ENCODE data around the gene AREL1. TPM values are rescaled to one million over a fixed set of nuclear protein-coding genes. Genes with fewer than 3 reads are reported as not detected.

Gene AREL1
- total and polyA plus RNA-seq, 2 donors (not counting 3 experiments of a cell fraction or from before 2014, with no cell fraction given): 46.4 to 67.2 TPM

DNA sequence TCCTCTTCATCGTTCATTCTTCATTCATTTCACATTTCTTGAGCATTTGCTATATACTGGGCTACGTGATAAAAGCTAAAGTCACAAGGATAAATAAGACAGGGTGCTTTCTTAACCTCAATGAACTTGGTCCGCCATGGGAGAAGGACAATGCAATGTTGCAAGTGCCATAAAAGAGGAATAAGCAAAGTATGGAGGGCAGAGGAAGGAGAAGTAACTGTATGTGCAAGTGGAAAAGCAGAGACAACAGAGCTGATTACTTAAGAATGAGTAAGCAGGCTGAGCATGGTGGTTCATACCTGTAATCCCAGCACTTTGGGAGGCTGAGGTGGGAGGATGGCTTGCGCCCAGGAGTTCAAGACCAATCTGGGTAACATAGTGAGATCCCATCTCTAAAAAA lies 14.4 kb downstream of the AREL1 start:
- no peak for DNase-seq (ENCODE audit: low read depth, low spot score)
- dilution Hi-C loops (cut with MboI; ENCODE audit: extremely low pct_ligation_motif_present, low sequenced_read_pairs) (no loop called here), intact Hi-C loops (cut with micrococcal nuclease) (no loop called here)
- no peak for FAIRE-seq
- no peaks in the 10 kb centered on the region for H3K9me3 ChIP-seq (replicated peaks; ENCODE audit: control insufficient read depth, insufficient read depth, low read length)
- H3K4me1 ChIP-seq (ENCODE audit: control insufficient read depth, extremely low read depth, insufficient read depth, low read length): no peaks in the 10 kb centered on the region
- TF ChIP-seq POLR2AphosphoS5 (IDR thresholded peaks at IDR 0.05; ENCODE audit: insufficient read depth, low read depth, low read length) (no peak), POLR2A (IDR thresholded peaks at IDR 0.05; ENCODE audit: low read depth, low read length) (no peak), FOS (IDR thresholded peaks at IDR 0.05; ENCODE audit: borderline replicate concordance, insufficient read depth, low read length) (no peak), EZH2 (IDR thresholded peaks at IDR 0.05; ENCODE audit: borderline replicate concordance, low read depth, low read length, severe bottlenecking) (no peak), MYC (IDR thresholded peaks at IDR 0.05; ENCODE audit: low read depth, low read length) (no peak), GATA2 (IDR thresholded peaks at IDR 0.05; ENCODE audit: insufficient read depth, insufficient read length, low read depth, low read length) (no peak)
- TF ChIP-seq, protein P1, sequence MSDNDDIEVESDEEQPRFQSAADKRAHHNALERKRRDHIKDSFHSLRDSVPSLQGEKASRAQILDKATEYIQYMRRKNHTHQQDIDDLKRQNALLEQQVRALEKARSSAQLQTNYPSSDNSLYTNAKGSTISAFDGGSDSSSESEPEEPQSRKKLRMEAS (IDR thresholded peaks at IDR 0.05; ENCODE audit: insufficient read depth, insufficient read length): no peak
- TF ChIP-seq, protein P2, sequence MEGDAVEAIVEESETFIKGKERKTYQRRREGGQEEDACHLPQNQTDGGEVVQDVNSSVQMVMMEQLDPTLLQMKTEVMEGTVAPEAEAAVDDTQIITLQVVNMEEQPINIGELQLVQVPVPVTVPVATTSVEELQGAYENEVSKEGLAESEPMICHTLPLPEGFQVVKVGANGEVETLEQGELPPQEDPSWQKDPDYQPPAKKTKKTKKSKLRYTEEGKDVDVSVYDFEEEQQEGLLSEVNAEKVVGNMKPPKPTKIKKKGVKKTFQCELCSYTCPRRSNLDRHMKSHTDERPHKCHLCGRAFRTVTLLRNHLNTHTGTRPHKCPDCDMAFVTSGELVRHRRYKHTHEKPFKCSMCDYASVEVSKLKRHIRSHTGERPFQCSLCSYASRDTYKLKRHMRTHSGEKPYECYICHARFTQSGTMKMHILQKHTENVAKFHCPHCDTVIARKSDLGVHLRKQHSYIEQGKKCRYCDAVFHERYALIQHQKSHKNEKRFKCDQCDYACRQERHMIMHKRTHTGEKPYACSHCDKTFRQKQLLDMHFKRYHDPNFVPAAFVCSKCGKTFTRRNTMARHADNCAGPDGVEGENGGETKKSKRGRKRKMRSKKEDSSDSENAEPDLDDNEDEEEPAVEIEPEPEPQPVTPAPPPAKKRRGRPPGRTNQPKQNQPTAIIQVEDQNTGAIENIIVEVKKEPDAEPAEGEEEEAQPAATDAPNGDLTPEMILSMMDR (IDR thresholded peaks at IDR 0.05; ENCODE audit: extremely low read depth in 1 of 2, insufficient read depth in 1 of 2, low read depth in 1 of 2, low read length in 2 of 2): no peak
- no peak overlapping the region for H3K4me3 ChIP-seq (replicated peaks in 1 of 3; ENCODE audit: insufficient read depth in 1 of 3, low read depth in 1 of 3, low read length in 3 of 3)
- H3K27me3 ChIP-seq (ENCODE audit: control insufficient read depth in 2 of 2, insufficient read depth in 2 of 2, low read length in 2 of 2): no peaks in the 10 kb centered on the region
- no peak overlapping the region for H2AFZ ChIP-seq (ENCODE audit: low read depth, low read length)
- H4K20me1 ChIP-seq (replicated peaks; ENCODE audit: control insufficient read depth, extremely low read depth, insufficient read depth, low read length): no peaks in the 10 kb centered on the region
- H3K9ac ChIP-seq (replicated peaks; ENCODE audit: extremely low read depth, insufficient read depth, low read length): no peak overlapping the region
- H3K79me2 ChIP-seq (ENCODE audit: control insufficient read depth, insufficient read depth, low read length): peaks cover 81% of the 10 kb centered on the region
- peaks cover 3 to 4% of the 10 kb centered on the region in 2 experiments for H3K36me3 ChIP-seq (ENCODE audit: control insufficient read depth in 2 of 2, extremely low read depth in 1 of 2, insufficient read depth in 2 of 2, low read length in 2 of 2)
- H3K4me2 ChIP-seq (ENCODE audit: insufficient read depth, low read length): no peak overlapping the region
- H3K27ac ChIP-seq (ENCODE audit: insufficient read depth, low read depth, low read length): no peak overlapping the region
- no TSS peak for BruUV-seq (replicated peaks)
- POLR2A ChIA-PET: no interaction called here
- H3K9me1 ChIP-seq (replicated peaks; ENCODE audit: control insufficient read depth, extremely low read depth, insufficient read depth, low read length): no peaks in the 10 kb centered on the region
- CTCF ChIA-PET: interaction anchor here (0.6 kb wide), 1 partner anchor 393 kb away, joined by 4 read pairs; no protein-coding TSS in a partner anchor
